ENCODE data around the gene COMMD9.

COMMD9 gene

GRCh38 chr11:36251823-36252222 is 37.4 kb downstream of the COMMD9 start:
- no peak for DNase-seq

GRCh38 chr11:36249246-36249645 is 40.0 kb downstream of the COMMD9 start:
- peak; percentile 56 for DNase-seq

DNA sequence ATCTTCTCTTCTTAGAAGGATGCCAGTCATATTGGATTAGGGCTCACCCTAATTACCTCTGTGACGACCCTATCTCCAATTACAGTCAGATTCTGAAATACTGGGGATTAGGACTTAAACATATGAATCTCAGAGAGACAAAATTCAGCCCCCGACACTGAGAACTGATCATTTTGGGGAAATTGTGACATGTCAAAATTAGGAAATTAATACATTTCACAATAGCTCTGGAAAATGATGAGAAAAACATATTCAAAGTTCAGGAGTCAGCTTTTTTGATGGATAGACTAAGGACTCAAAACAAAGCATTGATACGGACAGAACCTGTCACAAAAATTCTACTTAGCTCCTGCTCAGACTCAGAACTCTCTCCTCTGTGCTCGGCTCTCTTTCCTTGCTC is 40.8 kb downstream of the COMMD9 start:
- no peak for DNase-seq

DNA sequence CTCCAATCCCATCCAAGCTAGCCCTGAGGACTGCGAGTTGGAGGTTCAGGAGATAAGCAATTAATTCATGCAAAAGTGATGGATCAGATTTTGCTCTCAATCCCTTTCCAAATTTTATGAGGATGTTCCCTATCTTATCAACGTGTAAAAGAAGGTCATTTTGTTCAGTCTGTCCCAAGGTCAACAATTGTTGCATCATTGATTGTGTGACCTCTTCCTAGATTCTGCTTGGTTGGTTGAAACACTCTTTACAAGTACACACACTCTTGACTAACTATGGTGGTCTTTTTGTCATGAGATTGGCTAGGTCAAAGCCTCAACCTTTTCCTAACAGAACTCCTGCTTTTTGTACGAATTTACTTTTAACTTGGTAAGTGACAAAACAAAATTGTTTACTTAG is 41.7 kb downstream of the COMMD9 start:
- DNase-seq, result no peak

- no peak for DNase-seq
Observed at GRCh38 chr11:36243641-36244040, 45.6 kb downstream of the COMMD9 start.

DNA sequence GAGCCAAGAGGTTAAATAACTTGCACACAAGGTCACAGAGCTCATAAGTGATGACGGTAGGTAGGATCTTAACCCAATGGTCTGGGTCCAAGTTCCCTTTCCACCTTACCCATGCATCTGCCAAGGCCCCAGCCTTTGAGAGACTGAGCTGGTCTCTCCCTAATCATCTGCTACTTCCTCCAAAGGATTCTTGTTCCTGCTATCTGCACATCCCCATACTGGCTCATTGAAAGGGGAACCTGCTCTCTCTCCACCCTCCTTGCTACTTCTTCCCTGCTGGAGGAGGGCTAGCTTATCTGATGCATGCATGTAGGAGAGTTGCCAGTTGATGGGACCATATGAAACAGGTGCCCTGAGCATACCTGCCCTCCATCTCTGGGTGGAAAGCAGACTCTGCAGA is 47.7 kb downstream of the COMMD9 start:
- DNase-seq, result peak; percentile 47

DNA sequence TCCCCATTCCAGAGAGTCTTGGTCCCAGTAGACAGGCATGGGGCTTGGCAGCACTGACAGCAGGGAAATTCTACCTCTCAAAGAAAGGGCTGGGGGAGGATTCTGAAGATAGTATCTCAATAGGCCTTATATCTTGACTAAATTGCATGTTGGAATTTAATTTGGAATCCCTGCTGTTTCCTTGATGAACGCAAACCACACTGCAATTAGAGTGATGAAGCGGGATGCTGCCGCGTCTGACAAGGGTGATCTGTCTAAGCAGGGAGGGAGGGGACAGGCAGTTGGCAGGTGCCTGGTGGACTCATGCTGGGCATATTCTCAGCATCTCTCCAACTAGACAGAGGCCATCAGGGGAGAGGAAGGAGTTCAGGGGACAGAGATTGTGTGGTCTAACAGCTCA is 48.4 kb downstream of the COMMD9 start:
- no peak for DNase-seq

- DNase-seq, result no peak
Observed at GRCh38 chr11:36240173-36240572, 49.1 kb downstream of the COMMD9 start.

GRCh38 chr11:36239636-36240035 is 49.6 kb downstream of the COMMD9 start:
- no peak for DNase-seq

GRCh38 chr11:36238881-36239280 is 50.3 kb downstream of the COMMD9 start:
- DNase-seq, result no peak

DNA sequence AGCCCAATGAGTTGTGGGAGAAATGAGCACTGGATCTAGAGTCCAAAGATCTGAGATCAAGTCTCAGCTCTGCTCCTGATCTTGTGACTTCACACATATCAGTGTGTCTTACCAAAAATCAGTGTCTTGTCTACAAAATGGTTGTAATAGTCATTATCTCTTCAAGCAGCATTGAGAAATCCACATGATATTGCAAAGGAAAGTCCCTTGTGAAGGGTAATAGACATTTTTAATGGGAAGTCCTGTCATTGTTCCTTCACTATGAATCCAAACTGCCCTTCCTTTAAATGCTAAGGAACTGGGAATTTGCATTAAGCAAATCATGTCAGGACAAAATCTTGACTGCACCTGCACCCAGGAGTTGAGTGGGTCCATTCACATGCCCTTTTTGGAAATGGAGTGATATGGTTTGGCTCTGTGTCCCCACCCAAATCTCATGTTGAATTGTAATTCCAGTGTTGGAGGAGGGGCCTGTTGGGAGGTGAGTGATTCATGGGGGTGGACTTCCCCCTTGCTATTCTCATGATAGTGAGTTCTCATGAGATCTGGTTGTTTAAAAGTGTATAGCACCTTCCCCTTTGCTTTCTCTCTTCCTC is 51.1 kb downstream of the COMMD9 start:
- DNase-seq, result peak; percentile 6

GRCh38 chr11:36237391-36237790 is 51.8 kb downstream of the COMMD9 start:
- DNase-seq, result no peak

- DNase-seq, result no peak
Observed at GRCh38 chr11:36235750-36236149, 53.5 kb downstream of the COMMD9 start.

- DNase-seq, result no peak
Observed at GRCh38 chr11:36234825-36235224, 54.4 kb downstream of the COMMD9 start.

DNA sequence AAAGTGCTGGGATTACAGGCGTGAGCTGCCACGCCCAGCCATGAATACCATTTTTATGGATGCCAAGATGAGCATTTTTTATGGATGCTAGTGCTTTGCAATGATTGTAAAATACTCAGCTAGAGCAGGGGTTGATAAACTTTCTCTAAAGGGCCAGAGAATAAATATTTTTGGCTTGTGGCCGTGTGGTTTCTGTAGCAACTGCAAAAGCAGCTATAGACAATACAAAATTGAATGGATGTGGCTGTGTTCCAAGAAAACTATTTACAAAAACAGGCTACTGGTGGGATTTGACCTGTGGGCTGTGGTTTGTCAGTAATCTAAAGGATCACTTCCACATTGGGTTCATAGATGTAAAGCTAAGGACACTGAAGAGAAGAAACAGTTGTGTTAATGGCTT is 56.0 kb downstream of the COMMD9 start:
- peak; percentile 94 for DNase-seq

DNA sequence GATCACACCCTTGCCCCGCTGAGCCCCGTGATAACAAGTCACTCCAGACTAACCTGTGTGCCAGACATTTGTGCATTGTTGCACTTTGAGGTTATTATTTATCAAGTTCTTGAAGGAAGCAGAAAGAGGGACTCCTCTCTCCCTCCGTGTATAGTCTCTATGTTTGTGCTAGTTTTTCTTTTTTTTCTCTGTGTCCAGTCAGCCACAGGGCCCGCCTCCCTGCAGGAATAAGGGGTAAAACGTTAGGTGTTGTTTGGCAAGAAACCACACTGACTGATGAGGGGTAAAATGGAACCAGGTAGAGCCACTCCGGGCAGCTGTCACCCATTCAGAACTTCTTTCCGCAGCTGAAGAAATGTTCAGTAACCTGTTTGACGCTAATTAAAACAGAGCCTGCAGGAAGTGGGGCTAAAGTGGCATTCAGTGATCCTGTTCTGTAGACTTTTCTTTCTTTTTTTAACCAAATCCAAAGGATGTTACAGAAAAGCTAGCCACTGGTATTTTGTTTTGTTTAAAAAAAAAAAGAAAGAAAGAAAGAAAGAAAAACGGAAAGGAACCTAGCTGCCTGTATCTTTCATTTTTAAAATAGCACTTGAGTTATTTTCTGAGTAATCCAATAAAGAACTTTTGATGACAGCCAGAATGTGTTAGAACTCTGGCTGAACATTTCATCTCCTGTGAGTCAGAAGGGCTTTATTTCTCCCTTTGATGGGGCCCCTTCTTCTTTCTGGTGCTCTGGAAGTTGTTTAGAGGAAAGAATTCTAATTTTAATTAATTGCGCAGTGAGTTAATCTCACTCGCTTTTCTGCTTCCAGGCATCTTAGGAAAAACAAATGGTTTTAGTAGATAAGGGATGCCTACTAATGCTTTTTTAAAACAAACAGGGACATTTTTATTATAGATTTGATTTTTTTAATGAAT is 58.2 kb downstream of the COMMD9 start:
- DNase-seq, result peak; percentile 11

GRCh38 chr11:36229091-36229705 is 60.0 kb downstream of the COMMD9 start:
- DNase-seq, result no peak

DNA sequence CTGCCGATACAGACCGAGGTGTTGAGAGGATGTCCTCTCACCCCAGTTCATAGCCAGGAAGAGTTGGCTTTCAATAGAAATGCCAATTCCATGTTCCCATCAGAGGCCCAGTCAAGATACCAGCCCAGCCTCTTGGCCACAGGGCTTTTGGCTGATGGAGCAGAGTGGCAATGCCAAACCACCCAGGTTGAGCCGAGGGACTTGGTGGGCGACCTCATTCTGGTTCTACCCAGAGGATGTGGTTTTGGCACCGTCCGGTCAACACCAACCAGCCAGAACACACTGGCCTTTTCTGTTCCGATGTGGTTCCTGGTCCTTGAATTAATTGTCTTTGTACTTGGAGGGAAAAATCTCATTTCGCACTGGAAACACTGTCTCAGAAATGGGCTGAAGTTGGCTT is 60.5 kb downstream of the COMMD9 start:
- DNase-seq, result no peak

DNA sequence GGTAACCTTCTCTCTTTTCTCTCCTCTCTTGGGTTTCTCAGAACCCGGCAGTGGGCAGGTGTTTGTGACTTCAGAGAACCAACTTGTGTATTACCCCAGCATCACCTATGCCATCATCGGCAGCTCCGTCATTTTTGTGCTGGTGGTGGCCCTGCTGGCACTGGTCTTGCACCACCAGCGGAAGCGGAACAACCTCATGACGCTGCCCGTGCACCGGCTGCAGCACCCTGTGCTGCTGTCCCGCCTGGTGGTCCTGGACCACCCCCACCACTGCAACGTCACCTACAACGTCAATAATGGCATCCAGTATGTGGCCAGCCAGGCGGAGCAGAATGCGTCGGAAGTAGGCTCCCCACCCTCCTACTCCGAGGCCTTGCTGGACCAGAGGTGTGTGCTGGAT is 62.2 kb downstream of the COMMD9 start:
- DNase-seq, result no peak

DNA sequence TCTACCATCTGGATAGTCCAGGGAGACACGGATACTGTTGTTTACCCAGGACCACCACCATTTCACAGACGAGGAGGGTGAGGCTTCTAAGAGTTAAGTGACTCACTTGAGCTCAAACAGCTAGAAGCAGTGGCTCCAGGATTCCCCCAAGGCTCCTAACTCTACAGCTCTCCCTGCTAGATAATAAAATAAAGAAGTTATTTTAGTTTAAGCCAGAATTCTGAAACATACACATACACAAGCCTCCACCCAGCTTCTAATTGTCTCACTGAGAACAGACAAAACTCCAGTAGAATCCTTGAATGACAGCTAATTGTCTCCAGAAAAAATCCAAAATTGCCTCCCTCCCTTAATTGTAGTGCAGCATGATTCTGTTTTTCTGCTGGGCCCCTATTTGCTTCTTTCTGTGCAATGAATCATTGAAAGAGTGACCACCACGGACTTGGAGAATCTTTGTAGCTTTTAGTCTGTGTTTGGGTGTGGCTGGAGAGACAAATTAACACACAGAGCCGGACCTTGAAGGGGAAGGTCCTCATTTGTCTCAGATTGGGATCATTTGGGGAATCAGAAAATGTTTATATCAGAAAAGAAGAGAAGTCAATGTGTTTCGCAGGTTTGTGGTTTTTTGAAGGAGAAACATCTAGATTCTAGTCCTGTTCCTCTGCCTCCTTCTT is 64.9 kb downstream of the COMMD9 start:
- no peak for DNase-seq

- no peak for DNase-seq
Observed at GRCh38 chr11:36222831-36223635, 66.2 kb downstream of the COMMD9 start.
